Stimulated activated CD8-positive, alpha-beta memory T cell treated with anti-CD3 and anti-CD28 coated beads, Interleukin-4, amount 100 ng/mL, for 24 hours (primary cell): ENCODE data around the gene SMYD2.

Source experiments
- DNase-seq: peaks from one replicate; pipeline ENCODE4 v3.0.0-alpha.2; 2020; ENCODE audit warnings: low read depth

SMYD2 gene

GRCh38 chr1:214281021-214281719 is at the start of gene SMYD2:
SMYD2 (plus strand) TSS chr1:214281159; CDS start chr1:214281255, 96 bp downstream.
- peak; percentile 54 for DNase-seq

GRCh38 chr1:214233856-214234634 is 46.9 kb upstream of the SMYD2 start:
- DNase-seq: no peak

- no peak for DNase-seq
Measured at GRCh38 chr1:214234635-214235025, 46.3 kb upstream of the SMYD2 start.

GRCh38 chr1:214236477-214236876 is 44.5 kb upstream of the SMYD2 start:
- DNase-seq: no peak

- DNase-seq: no peak
Measured at GRCh38 chr1:214241060-214241459, 39.9 kb upstream of the SMYD2 start.

- no peak for DNase-seq
Measured at GRCh38 chr1:214244252-214244651, 36.7 kb upstream of the SMYD2 start.

GRCh38 chr1:214244841-214245240 is 36.1 kb upstream of the SMYD2 start:
- no peak for DNase-seq

GRCh38 chr1:214247501-214248041 is 33.4 kb upstream of the SMYD2 start:
- DNase-seq: no peak

- no peak for DNase-seq
Measured at GRCh38 chr1:214248311-214249085, 32.5 kb upstream of the SMYD2 start.

GRCh38 chr1:214249651-214250050 is 31.3 kb upstream of the SMYD2 start:
- no peak for DNase-seq

- DNase-seq: no peak
Measured at GRCh38 chr1:214251354-214251753, 29.6 kb upstream of the SMYD2 start.

- DNase-seq: no peak
Measured at GRCh38 chr1:214255509-214255908, 25.4 kb upstream of the SMYD2 start.

- DNase-seq: no peak
Measured at GRCh38 chr1:214259353-214259977, 21.5 kb upstream of the SMYD2 start.

GRCh38 chr1:214260561-214261205 is 20.3 kb upstream of the SMYD2 start:
- DNase-seq: no peak

- DNase-seq: peak; percentile 70
Measured at GRCh38 chr1:214261206-214262123, 19.5 kb upstream of the SMYD2 start.

- no peak for DNase-seq
Measured at GRCh38 chr1:214264196-214264595, 16.8 kb upstream of the SMYD2 start.

- DNase-seq: no peak
Measured at GRCh38 chr1:214264976-214265375, 16.0 kb upstream of the SMYD2 start.

- DNase-seq: no peak
Measured at GRCh38 chr1:214270097-214270650, 10.8 kb upstream of the SMYD2 start.

GRCh38 chr1:214271174-214271858 is 9.6 kb upstream of the SMYD2 start:
- DNase-seq: no peak
